Measurements from ENCODE around the gene MIDN. TPM values are rescaled to one million over a fixed set of nuclear protein-coding genes. Genes with fewer than 3 reads are reported as not detected.
A peak's percentile ranks its signal among the peaks of the same experiment; 100 is the strongest.

The MIDN gene
- total RNA-seq, 1 donor from 2014 or later: 170 TPM

GRCh38 chr19:1294688-1295087, 46.3 kb downstream of the MIDN start:
- Histone ChIP-seq H3K27me3 (peaks cover 19% of the 10 kb centered on the region), H3K4me1 (peaks cover 6% of the 10 kb centered on the region), H3K36me3 (no peaks in the 10 kb centered on the region), H3K27ac (no peak overlapping the region), H3K9me3 (no peaks in the 10 kb centered on the region), H3K4me3 (no peak overlapping the region)
- no peak for TF ChIP-seq POLR2AphosphoS5 (IDR thresholded peaks at IDR 0.05; ENCODE audit: insufficient read depth in 1 of 2, low read depth in 1 of 2)
- no peak for TF ChIP-seq POLR2A (IDR thresholded peaks at IDR 0.05)
- no peak for TF ChIP-seq CTCF (IDR thresholded peaks at IDR 0.05)
- intact Hi-C loops (cut with DNase I): no loop called here
- no peak for DNase-seq (ENCODE audit: extremely low spot score in 2 of 2)

GRCh38 chr19:1295169-1296012, 47.0 kb downstream of the MIDN start:
- peaks cover 19% of the 10 kb centered on the region for H3K27me3 ChIP-seq
- no peak overlapping the region for H3K27ac ChIP-seq
- DNase-seq (ENCODE audit: extremely low spot score in 2 of 2): no peak
- H3K9me3 ChIP-seq: no peaks in the 10 kb centered on the region
- H3K4me3 ChIP-seq: peak overlapping the region in 1 of 2 donors; percentile 19
- intact Hi-C loops (cut with DNase I): no loop called here
- TF ChIP-seq POLR2A (IDR thresholded peaks at IDR 0.05) (no peak), CTCF (IDR thresholded peaks at IDR 0.05) (no peak), POLR2AphosphoS5 (IDR thresholded peaks at IDR 0.05; ENCODE audit: insufficient read depth in 1 of 2, low read depth in 1 of 2) (no peak)
- H3K36me3 ChIP-seq: no peaks in the 10 kb centered on the region
- H3K4me1 ChIP-seq: peaks cover 6% of the 10 kb centered on the region

- H3K27ac ChIP-seq: no peak overlapping the region
- H3K9me3 ChIP-seq: no peaks in the 10 kb centered on the region
- intact Hi-C loops (cut with DNase I): no loop called here
- H3K27me3 ChIP-seq: peaks cover 19% of the 10 kb centered on the region
- no peak for DNase-seq (ENCODE audit: extremely low spot score in 2 of 2)
- TF ChIP-seq POLR2A (IDR thresholded peaks at IDR 0.05) (no peak), CTCF (IDR thresholded peaks at IDR 0.05) (no peak), POLR2AphosphoS5 (IDR thresholded peaks at IDR 0.05; ENCODE audit: insufficient read depth in 1 of 2, low read depth in 1 of 2) (no peak)
- peaks cover 6% of the 10 kb centered on the region for H3K4me1 ChIP-seq
- no peaks in the 10 kb centered on the region for H3K36me3 ChIP-seq
- H3K4me3 ChIP-seq: no peak overlapping the region
Measured at GRCh38 chr19:1296078-1296477, 47.7 kb downstream of the MIDN start.

GRCh38 chr19:1296575-1297271, 48.3 kb downstream of the MIDN start:
- peaks cover 19% of the 10 kb centered on the region for H3K27me3 ChIP-seq
- no peaks in the 10 kb centered on the region for H3K9me3 ChIP-seq
- DNase-seq (ENCODE audit: extremely low spot score in 2 of 2): no peak
- intact Hi-C loops (cut with DNase I): no loop called here
- H3K27ac ChIP-seq: no peak overlapping the region
- H3K4me1 ChIP-seq: peaks cover 6% of the 10 kb centered on the region
- TF ChIP-seq CTCF (IDR thresholded peaks at IDR 0.05): no peak
- no peak for TF ChIP-seq POLR2A (IDR thresholded peaks at IDR 0.05)
- TF ChIP-seq POLR2AphosphoS5 (IDR thresholded peaks at IDR 0.05; ENCODE audit: insufficient read depth in 1 of 2, low read depth in 1 of 2): no peak
- H3K36me3 ChIP-seq: no peaks in the 10 kb centered on the region
- H3K4me3 ChIP-seq: no peak overlapping the region

- no peak for TF ChIP-seq POLR2AphosphoS5 (IDR thresholded peaks at IDR 0.05; ENCODE audit: insufficient read depth in 1 of 2, low read depth in 1 of 2)
- TF ChIP-seq CTCF (IDR thresholded peaks at IDR 0.05): no peak
- TF ChIP-seq POLR2A (IDR thresholded peaks at IDR 0.05): no peak
- intact Hi-C loops (cut with DNase I): no loop called here
- Histone ChIP-seq H3K9me3 (no peaks in the 10 kb centered on the region), H3K4me1 (peaks cover 6% of the 10 kb centered on the region), H3K4me3 (no peak overlapping the region), H3K36me3 (no peaks in the 10 kb centered on the region), H3K27ac (no peak overlapping the region), H3K27me3 (peaks cover 15% of the 10 kb centered on the region)
- DNase-seq (ENCODE audit: extremely low spot score in 2 of 2): no peak
Measured at GRCh38 chr19:1298235-1298634, 49.9 kb downstream of the MIDN start.

Measured in vagina (tissue), 2 donors.